Activated T-cell treated with anti-CD3 and anti-CD28 coated beads for 4 hours (primary cell): ENCODE results near the gene WNT4.

Source experiments
- DNase-seq: peaks from one replicate; pipeline ENCODE4 v3.0.0-alpha.2; 2020

WNT4 gene

DNA sequence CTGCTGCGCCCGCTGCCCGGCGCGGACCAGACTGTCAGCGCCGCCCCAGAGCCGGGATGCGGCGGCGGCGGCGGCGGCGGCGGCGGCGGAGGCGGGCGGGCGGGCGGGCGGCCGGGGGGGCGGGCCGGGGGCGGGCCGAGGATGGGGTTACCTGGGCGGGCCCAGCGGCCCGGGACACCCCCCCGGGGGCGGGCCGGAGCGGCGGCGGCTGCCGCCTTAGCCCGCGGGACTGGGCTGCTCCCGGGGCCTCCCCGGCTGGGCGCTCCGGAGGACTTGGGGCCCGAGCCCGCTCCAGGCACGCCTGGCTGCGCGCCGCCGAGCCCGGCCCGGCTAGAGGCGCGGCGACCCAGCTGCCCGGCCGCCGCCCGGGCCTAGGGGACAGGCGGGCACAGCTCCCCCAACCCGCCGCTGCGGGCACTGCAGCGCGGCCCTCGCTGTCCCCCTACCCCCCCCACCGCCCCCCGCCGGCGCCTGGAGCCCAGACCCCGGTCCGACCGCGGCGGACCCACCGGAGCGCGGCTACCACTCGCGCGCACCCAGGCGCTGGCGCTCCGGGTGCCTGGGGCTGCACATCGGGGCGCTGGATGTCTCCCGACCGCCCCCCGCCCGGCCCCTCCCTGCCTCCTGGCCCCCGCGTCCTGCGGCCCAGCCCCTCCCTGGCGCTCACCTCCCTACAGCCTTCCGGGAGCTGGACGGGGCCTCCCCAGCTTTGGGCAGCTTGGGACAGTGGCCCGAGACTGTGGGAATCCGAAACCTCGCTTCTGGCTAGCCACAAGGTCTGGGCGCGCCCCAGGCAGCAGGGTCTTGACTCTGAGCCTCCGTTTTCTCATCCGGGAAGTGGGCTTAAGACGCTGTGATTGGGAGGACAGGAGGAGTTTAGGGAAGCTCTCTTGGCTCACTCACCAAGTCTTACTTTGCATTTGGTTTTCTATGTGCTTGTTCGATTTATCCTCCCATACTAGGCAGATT is at the start of gene WNT4:
Gene WNT4 (minus strand): TSS at position 33 of the 969 bp plus-strand sequence. CDS start 175 bp downstream, outside the sequence.
- DNase-seq, result no peak

DNA sequence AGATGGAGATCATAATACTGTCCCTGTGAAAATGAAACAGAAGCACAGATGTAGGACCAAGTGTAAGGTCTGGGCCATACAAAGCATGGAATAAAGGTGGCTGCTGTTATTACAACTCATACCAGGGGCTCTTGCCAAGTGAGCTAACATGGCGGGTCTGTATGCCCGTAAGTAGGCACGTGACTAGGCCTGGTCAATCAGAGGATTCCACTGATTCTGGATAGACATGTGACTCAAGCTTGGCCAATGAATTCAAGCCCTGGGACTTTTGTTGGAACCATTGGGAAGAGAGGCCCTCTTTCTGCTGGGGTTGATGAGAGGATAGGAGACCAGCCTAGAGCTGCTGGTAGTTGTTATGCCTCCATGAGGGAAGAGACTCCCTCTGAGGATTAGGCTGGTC is 47.8 kb upstream of the WNT4 start:
- DNase-seq, result no peak

DNA sequence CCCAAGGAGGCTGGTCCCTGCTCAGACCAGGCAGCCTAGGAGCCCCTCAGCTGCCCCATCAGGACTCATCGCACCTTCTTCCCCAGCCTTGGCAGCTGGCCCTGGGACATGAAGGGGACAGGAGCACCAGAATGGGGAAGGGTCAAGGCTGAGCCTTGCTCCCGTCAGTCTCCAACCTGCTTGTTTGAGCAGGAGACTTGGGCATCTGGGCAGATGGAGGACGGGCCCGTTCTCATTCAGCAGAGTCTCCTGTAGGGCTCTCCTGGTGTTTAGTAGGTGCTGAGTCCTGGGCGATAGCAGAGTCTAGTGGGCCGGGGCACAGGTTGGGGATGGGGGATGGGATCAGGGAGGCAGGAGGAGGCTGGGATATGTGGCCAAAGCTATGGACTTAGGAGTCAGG is 47.4 kb upstream of the WNT4 start:
- DNase-seq, result no peak

DNA sequence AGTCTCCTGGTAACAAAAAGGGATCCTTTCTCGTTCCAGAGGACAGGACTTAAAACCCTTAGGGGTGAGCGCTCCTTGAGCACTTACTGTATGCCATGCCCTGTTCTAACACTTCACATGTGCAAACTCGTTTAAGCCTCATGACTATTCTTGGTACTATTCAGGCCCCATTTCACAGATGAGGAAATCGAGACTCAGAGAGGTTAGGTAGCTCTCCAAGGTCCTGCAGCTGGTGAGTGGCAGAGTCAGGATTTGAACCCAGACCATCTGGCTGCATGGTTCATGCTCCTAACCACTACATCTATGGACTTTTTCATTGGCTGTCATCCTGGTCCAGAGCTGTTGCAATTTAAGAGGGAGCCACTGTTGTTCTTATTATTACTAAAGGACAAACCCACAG is 46.7 kb upstream of the WNT4 start:
- no peak for DNase-seq

DNA sequence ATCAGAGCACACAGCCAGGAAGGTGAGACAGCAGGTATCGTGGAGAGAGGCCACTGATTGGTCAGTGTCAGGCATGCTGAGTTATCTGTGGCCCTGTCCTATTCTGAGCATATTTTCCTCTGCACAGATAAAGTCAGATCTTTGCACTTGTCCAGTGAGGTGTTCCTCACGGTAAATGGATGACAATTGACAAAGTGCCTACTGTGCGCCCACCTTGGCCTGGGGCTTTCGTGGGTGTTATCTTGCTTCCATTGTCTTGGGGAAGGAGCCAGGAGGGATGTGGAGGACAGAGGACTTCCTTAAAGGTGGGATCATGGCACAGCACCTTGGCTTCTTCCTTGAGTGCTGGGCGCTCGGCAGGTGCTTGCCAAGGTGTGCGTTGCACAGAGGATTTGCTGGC is 46.0 kb upstream of the WNT4 start:
- DNase-seq, result no peak

DNA sequence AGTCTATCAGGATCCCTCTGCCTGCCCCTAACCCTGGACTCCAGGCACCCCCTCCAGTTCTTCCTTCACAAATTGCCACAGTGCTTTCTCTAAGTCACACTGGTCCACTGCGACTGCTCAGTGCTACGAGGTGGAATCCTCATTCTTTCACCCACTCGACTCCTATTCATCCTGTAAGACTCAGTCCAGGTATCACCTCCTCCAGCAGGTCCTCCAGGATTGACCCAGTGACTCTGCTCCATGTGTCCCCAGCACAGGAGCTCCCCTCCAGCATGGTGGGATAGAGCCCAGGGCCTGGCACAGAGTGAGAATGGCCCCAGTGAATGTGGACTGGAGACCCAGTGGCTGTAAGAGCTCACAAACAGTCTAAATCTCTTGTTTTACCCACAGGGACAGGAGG is 45.5 kb upstream of the WNT4 start:
- no peak for DNase-seq

DNA sequence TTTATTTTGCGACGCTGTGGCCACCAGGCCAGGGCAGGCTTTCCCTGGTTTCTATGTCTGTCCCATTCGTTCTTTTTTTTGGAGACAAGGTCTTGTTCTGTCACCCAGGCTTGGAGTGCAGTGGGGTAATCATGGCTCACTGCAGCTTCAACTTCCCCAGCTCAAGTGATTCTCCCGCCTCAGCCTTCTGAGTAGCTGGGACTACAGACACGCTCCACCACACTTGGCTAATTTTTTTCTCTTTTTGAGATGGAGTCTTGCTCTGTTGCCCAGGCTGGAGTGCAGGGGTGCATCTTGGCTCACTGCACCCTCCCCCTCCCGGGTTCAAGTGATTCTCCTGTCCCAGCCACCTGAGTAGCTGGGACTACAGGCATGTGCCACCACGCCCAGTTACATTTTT is 43.4 kb upstream of the WNT4 start:
- DNase-seq, result no peak

DNA sequence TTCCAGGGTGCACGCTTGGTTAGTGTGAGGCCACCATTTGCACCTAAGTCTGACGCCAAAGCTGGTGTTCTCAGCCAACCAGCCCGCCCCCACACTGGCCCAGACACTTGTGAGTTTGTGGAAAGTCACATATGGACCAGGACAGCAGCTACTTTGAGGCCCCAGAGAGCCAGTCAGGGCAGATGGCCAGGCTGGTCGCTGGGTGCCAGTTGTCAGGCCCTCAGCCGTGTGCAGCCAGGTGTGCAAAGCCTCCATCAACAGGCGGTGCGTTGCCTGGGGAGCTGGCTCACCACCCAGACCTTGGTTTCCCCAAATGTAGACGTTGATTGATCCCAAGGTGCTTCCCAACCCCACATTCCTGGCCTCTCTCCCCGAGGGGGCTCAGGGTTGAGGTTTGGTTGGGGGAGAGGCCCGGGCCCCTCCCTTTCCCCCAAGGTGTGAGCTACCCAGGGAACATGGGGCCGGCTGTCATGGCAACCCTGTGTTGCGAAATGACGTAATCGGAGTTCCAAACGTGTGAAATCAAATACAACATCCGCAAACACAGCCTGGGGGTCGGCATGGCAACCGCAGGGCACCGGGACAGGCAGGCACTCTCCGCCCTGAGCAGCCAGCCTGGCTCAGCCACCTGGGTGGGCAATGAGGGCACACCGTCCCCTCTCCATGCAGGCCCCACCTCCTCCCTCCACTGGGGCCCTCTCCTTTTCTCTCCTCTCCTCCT is 42.2 kb upstream of the WNT4 start:
- no peak for DNase-seq

DNA sequence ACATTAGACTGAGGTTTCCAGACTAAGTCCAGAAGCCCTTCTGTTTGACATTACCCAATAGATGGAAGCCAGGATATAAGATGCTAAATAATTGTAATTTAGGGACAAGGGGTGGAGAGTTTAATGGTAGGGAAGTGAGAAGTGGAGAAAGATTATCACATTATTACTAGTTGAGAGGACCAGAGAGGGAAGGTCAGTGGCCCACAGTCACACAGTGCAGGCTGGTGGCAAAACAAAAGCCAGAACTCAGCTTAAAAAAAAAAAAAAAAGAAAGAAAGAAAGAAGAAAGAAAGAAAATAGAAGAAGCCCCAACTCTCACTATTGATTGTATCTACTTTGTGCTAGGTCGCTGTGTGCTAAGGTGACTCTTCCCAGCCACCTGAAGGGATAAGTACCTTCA is 41.6 kb upstream of the WNT4 start:
- no peak for DNase-seq

DNA sequence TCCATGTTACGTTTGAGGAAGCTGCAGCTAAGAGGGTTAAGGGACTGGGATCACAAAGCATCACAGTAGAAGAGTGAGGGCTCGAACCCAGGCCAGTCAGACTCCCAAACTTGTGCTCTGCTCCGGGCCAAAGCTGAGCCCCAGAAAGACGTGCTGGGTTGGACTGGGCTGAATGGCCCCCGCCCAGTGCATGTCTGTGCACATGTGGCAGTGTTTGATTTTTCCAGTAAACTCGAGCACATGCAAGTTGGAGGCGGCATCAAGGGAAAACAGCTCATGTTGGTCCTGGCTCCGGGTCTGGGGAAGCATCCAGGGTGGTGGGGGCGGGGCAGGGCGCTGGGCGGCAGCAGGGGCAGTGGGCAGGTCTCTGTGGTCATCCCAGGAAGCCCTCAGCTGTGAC is 39.8 kb upstream of the WNT4 start:
- DNase-seq, result no peak

DNA sequence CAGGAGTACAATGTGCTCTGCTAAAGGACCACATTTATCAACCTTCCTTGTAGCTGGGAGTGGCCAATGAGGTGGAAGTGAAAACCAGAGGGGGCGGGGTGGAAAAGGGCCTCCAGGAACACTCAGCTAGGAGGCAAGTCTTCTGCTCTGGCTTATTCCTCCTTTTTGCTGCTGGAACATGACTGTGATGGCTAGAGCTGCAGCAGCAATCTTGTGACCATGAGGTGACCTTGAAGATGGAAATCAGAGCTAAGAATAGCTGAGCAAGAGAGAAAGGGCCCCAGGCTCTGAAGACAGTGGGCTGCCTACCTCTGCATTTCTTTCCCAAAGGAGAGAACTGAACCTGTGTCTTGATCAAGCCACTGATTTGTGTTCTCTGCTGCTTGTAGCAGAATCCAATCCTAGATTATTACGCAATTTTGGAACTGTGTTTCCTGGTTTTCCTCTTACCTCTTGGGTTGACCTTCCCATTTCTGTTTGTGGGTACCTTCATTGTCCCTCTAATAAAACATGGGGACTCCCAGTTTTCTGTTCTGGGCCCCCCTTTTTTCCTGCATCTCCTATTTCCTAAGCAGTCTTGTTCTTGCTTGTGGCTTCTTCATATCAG is 36.4 kb upstream of the WNT4 start:
- no peak for DNase-seq

DNA sequence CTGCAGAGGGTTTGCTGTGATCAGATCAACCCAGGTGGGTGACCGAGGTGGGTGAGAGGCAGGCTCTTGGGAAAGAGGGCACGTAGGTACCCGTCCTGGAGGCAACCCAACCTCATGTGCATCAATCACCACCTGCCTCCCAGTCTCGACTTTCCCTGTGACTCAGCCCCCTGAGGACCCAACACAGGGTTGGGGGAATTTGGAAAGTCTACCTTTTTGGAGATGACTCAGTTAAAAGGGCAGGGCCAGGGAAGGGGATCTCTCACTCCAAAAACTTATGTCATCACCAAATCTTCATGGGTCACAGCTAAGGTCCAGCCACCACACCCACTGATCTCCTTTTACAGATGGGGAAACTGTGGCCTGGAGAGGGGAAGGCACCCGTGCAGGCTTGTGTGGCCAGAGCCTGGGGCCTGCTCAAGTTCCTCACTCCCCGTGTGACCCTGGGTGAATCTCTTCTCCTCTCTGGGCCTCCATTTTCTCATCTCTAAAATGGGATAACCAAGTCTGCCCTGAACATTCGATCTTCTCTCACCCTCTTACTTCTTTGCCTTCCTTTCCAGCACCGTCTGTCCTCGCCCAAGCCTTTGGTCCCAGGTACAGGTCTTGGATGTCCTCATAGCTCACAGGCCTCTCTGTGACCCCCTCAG is 34.6 kb upstream of the WNT4 start:
- no peak for DNase-seq

DNA sequence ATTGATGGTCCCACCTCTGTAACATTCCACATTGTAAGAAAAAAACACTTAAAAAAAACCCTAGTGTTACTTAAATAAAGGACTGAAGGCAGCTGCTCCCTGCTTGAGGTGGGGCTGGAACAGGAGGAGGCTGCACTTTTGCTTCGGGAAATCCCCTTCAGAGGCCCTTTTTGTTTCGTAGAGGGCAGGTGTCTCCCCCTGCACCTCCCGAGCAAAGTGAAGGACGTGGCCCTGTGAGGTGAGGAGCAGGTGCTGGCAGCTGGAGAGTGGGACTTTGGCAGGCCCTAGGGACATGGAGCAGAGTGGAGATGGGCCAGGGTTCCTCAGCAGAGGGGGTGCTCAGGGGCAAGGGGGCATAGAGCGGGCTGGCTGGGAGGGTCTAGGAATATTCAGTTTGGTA is 33.4 kb upstream of the WNT4 start:
- DNase-seq, result no peak

DNA sequence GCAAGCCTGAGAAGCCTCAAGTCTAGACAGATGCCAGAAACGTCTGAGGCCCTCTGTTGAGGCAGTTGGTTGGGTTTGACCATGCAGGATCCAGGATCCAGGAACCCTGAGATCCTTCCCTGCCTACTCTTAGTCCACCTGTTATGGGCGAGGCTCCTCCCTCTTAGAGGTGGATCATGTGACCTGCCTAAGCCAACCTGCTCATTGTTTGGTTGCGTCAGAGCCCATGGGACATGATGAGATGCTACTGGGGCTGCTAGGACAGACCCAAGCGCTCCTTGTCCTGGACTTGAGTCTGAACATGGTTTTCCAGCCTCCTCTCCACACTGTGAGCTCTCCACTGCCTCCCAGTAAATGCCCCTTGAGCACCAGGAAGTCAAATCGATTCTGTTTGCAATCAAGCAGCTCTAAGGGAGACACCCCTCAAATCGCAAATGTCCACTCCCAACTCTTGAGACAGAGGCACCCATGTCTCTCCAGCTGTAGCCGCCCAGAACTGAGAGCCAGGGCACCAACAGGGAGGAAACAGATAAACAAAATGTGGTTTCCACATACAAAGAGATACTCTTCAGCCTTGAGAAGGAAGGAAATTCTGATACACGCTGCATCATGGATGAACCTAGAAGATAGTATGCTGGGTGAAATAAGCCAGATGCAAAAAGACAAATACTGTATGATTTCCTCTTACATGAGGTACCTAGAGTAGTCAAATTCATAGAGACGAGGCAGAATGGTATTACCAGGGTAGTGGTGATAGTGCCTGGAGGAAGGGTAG is 31.7 kb upstream of the WNT4 start:
- DNase-seq, result no peak

DNA sequence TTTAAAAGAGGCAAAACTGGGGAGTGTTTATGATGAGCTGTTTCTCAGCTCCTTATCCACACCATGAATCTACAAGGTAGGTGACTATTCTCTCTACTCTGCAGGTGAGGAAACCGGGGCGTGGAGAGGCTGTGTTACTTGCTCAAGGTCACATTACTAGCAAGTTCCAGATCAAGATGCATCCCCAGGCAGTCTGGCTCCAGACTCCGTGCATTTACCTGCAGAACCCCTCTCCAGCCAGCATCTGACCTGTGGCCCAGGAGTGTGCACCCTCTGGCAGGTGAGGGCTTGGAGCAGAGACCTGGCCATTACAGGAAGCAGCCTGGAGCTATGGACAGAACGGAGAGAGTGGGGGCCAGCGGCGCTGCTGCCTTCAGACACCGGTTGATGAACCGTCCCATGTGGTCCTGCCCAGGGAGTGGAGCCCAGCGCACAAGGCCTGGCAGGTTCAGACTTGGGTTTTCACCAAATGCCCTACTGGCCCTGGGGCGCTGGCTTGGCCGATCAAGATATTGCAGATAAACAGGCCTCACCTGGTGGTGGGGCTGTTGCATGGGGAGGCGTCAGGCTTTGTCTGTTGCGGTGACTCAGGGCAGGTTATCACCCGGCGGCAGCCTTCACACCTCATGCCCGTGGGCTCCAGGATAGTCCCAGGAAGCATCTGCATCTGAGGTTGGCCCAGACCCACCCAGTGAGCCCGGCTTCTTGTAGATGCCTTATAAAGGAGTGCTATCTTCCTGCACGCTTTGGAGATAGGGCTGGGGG is 29.2 kb upstream of the WNT4 start:
- no peak for DNase-seq

DNA sequence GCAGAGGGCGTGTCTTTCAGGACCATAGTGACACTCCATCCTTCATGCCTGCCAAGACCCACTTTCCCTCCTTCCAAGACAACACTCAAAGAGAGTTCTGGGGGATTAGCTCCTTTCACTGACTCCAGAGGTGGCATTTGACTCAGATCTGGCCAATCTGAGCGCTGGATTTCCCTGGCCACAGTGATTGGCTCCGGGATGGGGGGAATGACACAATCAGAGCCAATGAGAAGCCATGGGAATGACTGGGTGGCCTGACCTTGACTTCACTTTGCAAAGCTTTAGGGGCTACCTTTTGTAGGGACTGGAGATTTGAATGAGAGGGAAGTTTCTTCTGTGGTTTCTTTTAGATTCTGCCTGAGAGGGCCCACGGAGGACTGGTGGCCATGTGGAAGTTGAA is 26.9 kb upstream of the WNT4 start:
- DNase-seq, result no peak

DNA sequence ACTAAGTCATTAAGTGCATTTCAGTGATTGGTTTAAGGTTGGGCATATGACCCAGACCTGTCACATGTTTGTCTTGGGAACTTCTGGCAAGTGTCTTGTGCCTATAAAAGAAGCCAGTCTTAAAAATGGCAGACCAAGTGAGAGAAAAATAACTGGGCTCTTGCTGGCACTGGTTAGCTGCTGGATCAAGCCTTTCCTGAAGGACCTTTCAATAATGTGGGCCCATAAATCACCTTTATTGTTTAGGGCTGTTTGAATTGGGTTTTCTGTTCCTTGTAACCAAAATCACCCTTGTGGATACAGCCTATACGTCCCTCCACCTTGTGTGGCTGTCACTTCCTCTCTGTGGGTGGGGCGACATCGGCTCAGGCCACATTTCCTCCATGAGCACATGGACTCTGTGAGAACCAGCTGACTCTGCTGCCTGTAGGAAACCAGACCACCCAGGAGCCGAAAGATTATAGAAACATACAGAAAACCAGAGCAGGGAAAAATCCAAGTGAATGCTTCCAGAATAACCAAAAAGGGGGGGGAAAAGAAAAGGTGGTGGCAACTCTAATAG is 25.6 kb upstream of the WNT4 start:
- no peak for DNase-seq

DNA sequence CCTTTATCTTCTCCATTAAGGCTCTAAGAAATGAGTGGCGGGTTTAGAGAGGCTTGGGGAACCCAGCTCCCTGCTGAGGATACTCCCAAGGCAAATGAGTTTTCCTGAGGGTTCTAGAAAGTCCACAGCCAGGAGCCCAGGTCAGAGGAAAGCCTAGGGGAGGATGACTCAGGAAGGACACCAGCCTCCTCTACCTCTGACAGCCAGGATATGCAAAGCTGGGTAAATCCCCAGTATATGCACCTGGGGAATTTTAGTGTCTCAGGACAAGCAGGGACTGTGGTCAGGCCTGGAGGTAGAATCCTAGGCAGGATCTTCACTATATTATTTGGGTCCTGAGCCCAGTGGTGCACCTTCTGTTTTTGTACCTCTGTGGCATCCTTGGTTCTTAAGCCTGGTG is 23.5 kb upstream of the WNT4 start:
- no peak for DNase-seq

DNA sequence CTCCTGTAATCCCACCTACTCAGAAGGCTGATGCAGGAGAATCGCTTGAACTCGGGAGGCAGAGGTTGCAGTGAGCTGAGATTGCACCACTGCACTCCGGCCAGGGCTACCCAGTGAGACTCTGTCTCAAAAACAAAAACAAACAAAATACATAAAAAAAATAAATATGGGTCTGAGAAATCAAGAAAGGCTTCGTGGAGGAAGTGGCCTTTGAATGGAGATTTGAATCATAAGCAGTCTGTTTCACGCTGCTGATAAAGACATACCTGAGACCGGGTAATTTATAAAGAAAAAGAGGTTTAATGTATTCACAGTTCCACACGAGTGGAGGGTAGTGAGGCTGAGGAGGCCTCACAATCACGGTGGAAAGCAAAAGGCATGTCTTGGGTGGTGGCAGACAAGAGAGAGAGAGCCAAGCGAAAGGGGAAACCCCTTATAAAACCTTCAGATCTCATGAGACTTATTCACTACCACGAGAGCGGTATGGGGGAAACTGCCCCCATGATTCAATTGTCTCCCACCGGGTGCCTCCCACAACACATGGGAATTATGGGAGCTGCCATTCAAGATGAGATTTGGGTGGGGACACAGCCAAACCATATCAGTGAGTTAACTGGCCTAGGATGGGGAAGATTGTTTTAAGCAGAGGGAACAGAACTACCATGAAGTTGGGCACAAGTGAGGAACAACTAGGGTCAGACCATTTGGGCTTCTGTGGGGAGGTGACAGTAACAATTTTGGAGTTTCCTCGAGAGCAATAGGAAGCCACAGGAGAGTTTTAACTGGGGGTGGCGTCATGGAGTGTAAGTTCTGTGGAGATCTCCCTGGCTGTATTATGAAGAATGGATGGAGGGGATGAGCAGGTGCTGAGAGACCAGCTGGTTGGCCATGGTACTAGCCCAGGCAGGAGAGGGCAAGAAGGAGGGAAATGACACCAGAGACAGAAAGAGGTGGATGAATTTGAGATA is 22.2 kb upstream of the WNT4 start:
- DNase-seq, result no peak

DNA sequence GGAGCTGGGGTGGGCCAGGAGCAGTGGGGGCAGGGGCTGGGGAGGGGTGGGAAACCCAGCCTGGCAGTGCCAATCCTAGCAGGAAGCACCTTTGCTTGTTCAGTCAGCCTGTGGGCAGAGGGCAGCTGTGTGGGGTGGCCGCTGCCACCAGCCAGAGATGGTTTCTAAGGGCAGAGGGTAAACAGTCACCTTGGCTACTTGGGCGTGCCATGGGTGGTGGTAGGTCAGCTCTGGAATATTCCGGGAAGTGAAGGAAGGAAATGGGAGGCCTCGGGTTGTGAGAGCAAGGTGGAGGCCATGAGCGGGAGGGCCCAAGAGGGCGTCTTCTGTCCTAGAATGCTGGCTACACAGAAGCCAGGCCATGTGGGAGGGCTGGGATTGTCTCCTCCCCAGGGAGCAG is 20.7 kb upstream of the WNT4 start:
- DNase-seq, result no peak
